CD4-positive, CD25-positive, alpha-beta regulatory T cell (primary cell): Measurements from ENCODE around the gene RAP1GAP2. TPM values are rescaled to one million over a fixed set of nuclear protein-coding genes. Genes with fewer than 3 reads are reported as not detected.
A peak's percentile ranks its signal among the peaks of the same experiment; 100 is the strongest.
"Not testable (repeated sequence)": the region's sequence is repeated elsewhere in the genome, so short reads cannot be mapped to it uniquely, and the experiment has no call there.

Experiments used
- ATAC-seq, 2 donors: fragments of 150-1000 bp; cut with Tn5 transposase; one replicate each; pipeline ENCODE4 v1.10.0; 2021; ENCODE audit warnings: low read depth in 2 of 2, moderate number of reproducible peaks in 2 of 2, moderate library complexity in 1 of 2
- DNase-seq, 3 donors: peaks; one replicate each; pipeline versions ENCODE4 v3.0.0 to v3.0.0-alpha.2; 2012 to 2022; ENCODE audit warnings: mixed read lengths in 1 of 3
- H3K27ac ChIP-seq: one replicate; pipeline ENCODE4 v1.7.0; 2013; ENCODE audit warnings: mild to moderate bottlenecking, low read length; ENCODE audit not compliant: insufficient read depth, poor library complexity, severe bottlenecking
- H3K27me3 ChIP-seq: one replicate; pipeline ENCODE4 v1.7.0; 2013; ENCODE audit warnings: low read length; ENCODE audit not compliant: control insufficient read depth, insufficient read depth
- H3K36me3 ChIP-seq: one replicate; pipeline ENCODE4 v1.7.0; 2013; ENCODE audit warnings: mild to moderate bottlenecking, low read length, moderate library complexity; ENCODE audit not compliant: control insufficient read depth, insufficient read depth
- H3K4me1 ChIP-seq: 2 replicates; pipeline ENCODE4 v1.7.0; 2013; ENCODE audit warnings: mild to moderate bottlenecking, low read length; ENCODE audit not compliant: insufficient read depth, control insufficient read depth, poor library complexity, severe bottlenecking
- H3K4me3 ChIP-seq: one replicate; pipeline ENCODE4 v1.7.0; 2013; ENCODE audit warnings: low read depth, mild to moderate bottlenecking, low read length, moderate library complexity
- H3K9me3 ChIP-seq, 2 experiments: 1 replicate in 1 of 2; 2 replicates in 1 of 2; pipeline ENCODE4 v1.7.0; 2013; ENCODE audit warnings: low read length in 2 of 2, mild to moderate bottlenecking in 1 of 2, moderate library complexity in 1 of 2; ENCODE audit not compliant: control insufficient read depth in 2 of 2
- H3K27ac Mint-ChIP-seq, 3 donors: one replicate each; pipeline ENCODE4 v1.8.0; 2020 to 2022; ENCODE audit warnings: mild to moderate bottlenecking in 3 of 3, mixed read lengths in 3 of 3, moderate library complexity in 2 of 3
- H3K27me3 Mint-ChIP-seq: one replicate; pipeline ENCODE4 v1.8.0; 2022; ENCODE audit warnings: mild to moderate bottlenecking, mixed read lengths
- H3K36me3 Mint-ChIP-seq: one replicate; pipeline ENCODE4 v1.8.0; 2020; ENCODE audit warnings: mixed read lengths
- H3K4me1 Mint-ChIP-seq, 4 donors: one replicate each; pipeline ENCODE4 v1.8.0; 2020 to 2022; ENCODE audit warnings: mixed read lengths in 4 of 4, mild to moderate bottlenecking in 1 of 4
- H3K4me3 Mint-ChIP-seq, 4 donors: one replicate each; pipeline ENCODE4 v1.8.0; 2020 to 2022; ENCODE audit warnings: mild to moderate bottlenecking in 4 of 4, mixed read lengths in 4 of 4, moderate library complexity in 3 of 4
- H3K9me3 Mint-ChIP-seq, 7 donors: one replicate each; pipeline ENCODE4 v1.8.0; 2020 to 2022; ENCODE audit warnings: mixed read lengths in 7 of 7, mild to moderate bottlenecking in 3 of 7, moderate library complexity in 2 of 7
- polyA plus RNA-seq, 4 donors: library from polyadenylated mRNA; unstranded; fragments of 300-500 nt; fragmentation: Illumina TruSeq; gene quantifications; one replicate each; pipeline ENCODE4 v1.2.3, GENCODE V29; 2021
- total RNA-seq: library from RNA; stranded (reverse); gene quantifications from one replicate; pipeline ENCODE4 v1.2.3, GENCODE V29; 2022

The RAP1GAP2 gene
- total and polyA plus RNA-seq, 5 donors from 2014 or later = 2.7 to 87.6 (median 5.1) TPM

- Histone ChIP-seq H3K27ac (no peak overlapping the region), H3K36me3 (peaks cover 65% of the 10 kb centered on the region), H3K4me1 (no peaks in the 10 kb centered on the region), H3K4me3 (no peak overlapping the region), H3K27me3 (no peaks in the 10 kb centered on the region), H3K9me3 (no peaks in the 10 kb centered on the region)
- no peaks in the 10 kb centered on the region for H3K9me3 Mint-ChIP-seq
- ATAC-seq = no peak
- peaks cover 35% of the 10 kb centered on the region for H3K36me3 Mint-ChIP-seq
- H3K4me3 Mint-ChIP-seq = no peak overlapping the region
- H3K27me3 Mint-ChIP-seq = no peaks in the 10 kb centered on the region
- DNase-seq = no peak
- H3K4me1 Mint-ChIP-seq = no peaks in the 10 kb centered on the region
- H3K27ac Mint-ChIP-seq = no peak overlapping the region
These were observed 194.2 kb downstream of the RAP1GAP2 start for GRCh38 chr17:2990396-2990795.

- not testable (repeated sequence) for ATAC-seq, H3K27ac ChIP-seq, H3K4me1 Mint-ChIP-seq, H3K9me3 Mint-ChIP-seq, H3K27ac Mint-ChIP-seq, H3K4me3 Mint-ChIP-seq, H3K27me3 ChIP-seq, H3K4me3 ChIP-seq, H3K9me3 ChIP-seq, H3K4me1 ChIP-seq, H3K27me3 Mint-ChIP-seq, DNase-seq
- peaks cover 65% of the 10 kb centered on the region for H3K36me3 ChIP-seq
- peaks cover 36% of the 10 kb centered on the region for H3K36me3 Mint-ChIP-seq
These were observed 195.3 kb downstream of the RAP1GAP2 start for GRCh38 chr17:2991396-2992180.

- Histone ChIP-seq H3K27me3 (no peaks in the 10 kb centered on the region), H3K4me3 (no peak overlapping the region), H3K4me1 (no peaks in the 10 kb centered on the region), H3K9me3 (no peaks in the 10 kb centered on the region), H3K27ac (no peak overlapping the region), H3K36me3 (peaks cover 77% of the 10 kb centered on the region)
- Mint-ChIP-seq H3K36me3 (peaks cover 36% of the 10 kb centered on the region), H3K27ac (no peak overlapping the region), H3K27me3 (no peaks in the 10 kb centered on the region), H3K4me3 (no peak overlapping the region), H3K4me1 (no peaks in the 10 kb centered on the region), H3K9me3 (no peaks in the 10 kb centered on the region)
- ATAC-seq (no peak), DNase-seq (no peak)
These were observed 198.2 kb downstream of the RAP1GAP2 start for GRCh38 chr17:2994441-2994840.

- Mint-ChIP-seq H3K27me3 (no peaks in the 10 kb centered on the region), H3K27ac (no peak overlapping the region), H3K36me3 (peaks cover 28% of the 10 kb centered on the region), H3K4me3 (no peak overlapping the region), H3K4me1 (no peaks in the 10 kb centered on the region), H3K9me3 (no peaks in the 10 kb centered on the region)
- Histone ChIP-seq H3K27ac (no peak overlapping the region), H3K4me3 (no peak overlapping the region), H3K27me3 (no peaks in the 10 kb centered on the region), H3K9me3 (no peaks in the 10 kb centered on the region), H3K36me3 (peaks cover 72% of the 10 kb centered on the region), H3K4me1 (no peaks in the 10 kb centered on the region)
- no peak for DNase-seq
- ATAC-seq = no peak
These were observed 199.1 kb downstream of the RAP1GAP2 start for GRCh38 chr17:2995377-2995776.

- DNase-seq = no peak
- no peak overlapping the region for H3K4me3 ChIP-seq
- no peaks in the 10 kb centered on the region for H3K9me3 Mint-ChIP-seq
- no peak overlapping the region for H3K27ac Mint-ChIP-seq
- no peaks in the 10 kb centered on the region for H3K27me3 Mint-ChIP-seq
- peaks cover 66% of the 10 kb centered on the region for H3K36me3 ChIP-seq
- ATAC-seq = no peak
- no peaks in the 10 kb centered on the region for H3K4me1 ChIP-seq
- H3K9me3 ChIP-seq = no peaks in the 10 kb centered on the region
- H3K27me3 ChIP-seq = no peaks in the 10 kb centered on the region
- no peaks in the 10 kb centered on the region for H3K4me1 Mint-ChIP-seq
- H3K36me3 Mint-ChIP-seq = peaks cover 28% of the 10 kb centered on the region
- H3K4me3 Mint-ChIP-seq = no peak overlapping the region
- no peak overlapping the region for H3K27ac ChIP-seq
These were observed 199.9 kb downstream of the RAP1GAP2 start for GRCh38 chr17:2995886-2996809.

GRCh38 chr17:2996810-2997670 lies 200.8 kb downstream of the RAP1GAP2 start:
- no peak overlapping the region for H3K27ac ChIP-seq
- H3K36me3 Mint-ChIP-seq = peaks cover 28% of the 10 kb centered on the region
- H3K9me3 Mint-ChIP-seq = no peaks in the 10 kb centered on the region
- DNase-seq (no peak), ATAC-seq (no peak)
- H3K27me3 ChIP-seq = no peaks in the 10 kb centered on the region
- peaks cover 62% of the 10 kb centered on the region for H3K36me3 ChIP-seq
- H3K27me3 Mint-ChIP-seq = no peaks in the 10 kb centered on the region
- no peak overlapping the region for H3K27ac Mint-ChIP-seq
- peaks cover 0 to 1% (median 0%) of the 10 kb centered on the region in 4 donors for H3K4me1 Mint-ChIP-seq
- no peak overlapping the region for H3K4me3 ChIP-seq
- no peaks in the 10 kb centered on the region for H3K9me3 ChIP-seq
- no peaks in the 10 kb centered on the region for H3K4me1 ChIP-seq
- H3K4me3 Mint-ChIP-seq = no peak overlapping the region

- H3K36me3 Mint-ChIP-seq = peaks cover 28% of the 10 kb centered on the region
- not testable (repeated sequence) for H3K27me3 Mint-ChIP-seq, H3K4me3 Mint-ChIP-seq
These were observed 202.2 kb downstream of the RAP1GAP2 start for GRCh38 chr17:2998469-2998901.

More at GRCh38 chr17:2998469-2998901, 202.2 kb downstream of the RAP1GAP2 start:
- not testable (repeated sequence) for H3K27ac ChIP-seq, ATAC-seq, H3K27me3 ChIP-seq, H3K9me3 ChIP-seq, H3K9me3 Mint-ChIP-seq, DNase-seq, H3K4me1 ChIP-seq, H3K4me3 ChIP-seq
- peak overlapping the region in 2 of 3 donors; percentile 56 to 67 for H3K27ac Mint-ChIP-seq
- H3K4me1 Mint-ChIP-seq = peaks cover 0 to 15% (median 2%) of the 10 kb centered on the region in 4 donors
- H3K36me3 ChIP-seq = peaks cover 56% of the 10 kb centered on the region
